Middle frontal gyrus (tissue), 1 donor: ENCODE results near the gene KCNJ1.

Experiments used
- DNase-seq: peaks from one replicate; pipeline ENCODE4 v3.0.0-alpha.2; 2015; ENCODE audit warnings: low spot score; ENCODE audit errors: extremely low spot score

Gene KCNJ1

GRCh38 chr11:128867277-128867676 lies at the start of gene KCNJ1:
Gene KCNJ1, minus strand, starts transcription at chr11:128867296. Its CDS starts 27,053 bp downstream, at chr11:128840243.
- DNase-seq, result no peak

DNA sequence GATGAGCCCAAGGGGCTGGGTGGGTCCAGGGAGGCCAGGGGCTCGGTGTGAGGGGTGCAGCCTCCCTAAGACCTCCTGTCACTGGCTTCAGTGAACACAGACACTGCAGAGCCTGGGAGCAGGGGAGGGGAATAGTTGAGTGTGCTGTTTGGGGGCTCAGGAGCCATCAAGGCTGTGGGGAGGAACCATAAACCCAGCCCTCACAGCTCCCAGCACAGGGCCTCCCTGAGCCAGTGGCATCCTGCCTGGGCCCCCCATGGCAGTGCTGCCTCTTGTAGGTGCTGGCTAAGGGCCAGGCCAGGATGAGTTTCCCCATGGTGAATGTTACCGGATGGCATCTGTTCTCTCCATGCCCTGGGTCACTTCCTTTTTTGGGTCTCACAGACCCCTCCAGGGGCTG lies 49.6 kb upstream of the KCNJ1 start:
- DNase-seq, result no peak

- DNase-seq, result no peak
Observed at GRCh38 chr11:128916037-128916572, 49.0 kb upstream of the KCNJ1 start.

DNA sequence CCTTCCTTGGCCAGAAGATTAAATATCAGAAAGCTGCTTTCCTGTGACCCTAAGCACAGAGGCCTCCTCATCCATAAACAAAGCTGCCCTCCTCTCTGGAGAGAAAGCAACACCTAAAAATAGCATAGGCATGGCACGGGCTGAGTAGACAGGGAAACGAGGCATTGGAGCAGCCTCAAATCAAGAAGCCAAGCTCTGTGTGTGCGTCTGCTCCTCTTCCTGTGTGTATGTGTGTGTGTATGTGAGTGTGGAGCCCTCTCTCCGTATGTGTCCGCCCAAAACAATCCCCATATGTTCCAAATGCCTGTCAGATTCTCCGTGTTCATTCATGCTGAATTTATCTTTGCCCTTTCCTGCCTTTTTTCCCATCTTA lies 48.0 kb upstream of the KCNJ1 start:
- DNase-seq, result no peak

DNA sequence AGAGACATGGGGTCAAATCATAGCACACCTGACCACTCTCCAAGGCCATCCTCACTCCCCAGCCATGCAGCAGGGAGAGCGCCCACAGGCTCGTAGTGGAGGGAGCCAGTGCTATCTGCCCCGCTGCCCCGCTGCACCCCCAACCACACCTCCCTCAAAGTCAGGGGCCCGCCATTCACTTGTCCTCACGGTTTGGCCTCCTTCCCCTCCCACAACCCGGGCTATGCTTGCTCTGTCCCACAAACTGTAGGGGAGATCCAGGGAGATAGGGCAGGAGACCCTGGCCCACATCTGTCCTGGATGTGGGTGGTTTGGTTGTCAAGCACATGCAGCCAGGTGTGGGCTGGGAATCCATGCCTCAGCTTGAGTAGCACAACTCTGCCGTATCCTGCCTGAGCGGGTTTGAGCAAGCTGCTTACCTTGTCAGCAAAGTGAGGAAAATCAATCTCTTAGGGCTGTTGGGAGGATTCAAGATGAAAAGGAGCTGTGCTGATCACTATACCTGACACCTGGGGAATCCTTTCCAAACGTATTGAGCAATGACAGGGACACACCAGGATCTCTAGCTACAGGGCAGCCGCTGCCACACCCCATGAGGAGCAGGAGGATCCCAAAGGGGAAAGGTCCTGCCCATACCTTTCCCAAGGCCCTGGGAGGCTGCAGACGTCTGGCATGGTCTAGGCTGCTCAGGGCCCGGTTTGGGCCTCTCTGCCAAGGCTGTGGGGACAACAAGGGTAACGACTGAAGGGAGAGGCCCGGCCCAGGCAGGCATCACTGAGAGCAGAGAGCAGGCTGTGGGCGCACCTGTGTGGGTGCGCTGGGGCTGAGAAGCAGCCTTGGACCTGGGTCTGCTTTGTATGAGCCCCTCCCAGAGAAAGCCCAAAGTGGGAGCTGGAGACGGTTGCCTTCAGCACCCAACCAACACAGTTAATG lies 47.4 kb upstream of the KCNJ1 start:
- DNase-seq, result no peak

- no peak for DNase-seq
Observed at GRCh38 chr11:128913806-128914205, 46.7 kb upstream of the KCNJ1 start.

- DNase-seq, result no peak
Observed at GRCh38 chr11:128911701-128912100, 44.6 kb upstream of the KCNJ1 start.

GRCh38 chr11:128911239-128911638 lies 44.1 kb upstream of the KCNJ1 start:
- no peak for DNase-seq

DNA sequence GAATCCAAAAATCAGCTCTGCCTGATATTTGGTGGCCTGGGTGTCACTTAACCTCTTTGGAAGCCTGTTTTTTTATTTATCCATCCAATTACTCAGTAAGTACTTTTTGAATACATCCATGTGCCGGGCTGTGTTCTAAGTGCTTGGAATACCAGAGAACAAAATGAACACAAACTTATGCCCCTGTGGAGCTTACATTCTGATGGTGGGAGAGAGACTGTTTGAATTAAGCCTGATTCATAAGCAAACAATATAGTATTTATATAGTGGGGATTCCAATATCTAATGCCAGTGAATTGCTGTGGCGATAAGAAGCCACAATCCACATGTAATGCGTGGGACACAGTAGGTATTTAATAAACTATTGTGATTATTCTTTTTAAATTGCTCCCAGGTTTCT lies 43.5 kb upstream of the KCNJ1 start:
- DNase-seq, result no peak

DNA sequence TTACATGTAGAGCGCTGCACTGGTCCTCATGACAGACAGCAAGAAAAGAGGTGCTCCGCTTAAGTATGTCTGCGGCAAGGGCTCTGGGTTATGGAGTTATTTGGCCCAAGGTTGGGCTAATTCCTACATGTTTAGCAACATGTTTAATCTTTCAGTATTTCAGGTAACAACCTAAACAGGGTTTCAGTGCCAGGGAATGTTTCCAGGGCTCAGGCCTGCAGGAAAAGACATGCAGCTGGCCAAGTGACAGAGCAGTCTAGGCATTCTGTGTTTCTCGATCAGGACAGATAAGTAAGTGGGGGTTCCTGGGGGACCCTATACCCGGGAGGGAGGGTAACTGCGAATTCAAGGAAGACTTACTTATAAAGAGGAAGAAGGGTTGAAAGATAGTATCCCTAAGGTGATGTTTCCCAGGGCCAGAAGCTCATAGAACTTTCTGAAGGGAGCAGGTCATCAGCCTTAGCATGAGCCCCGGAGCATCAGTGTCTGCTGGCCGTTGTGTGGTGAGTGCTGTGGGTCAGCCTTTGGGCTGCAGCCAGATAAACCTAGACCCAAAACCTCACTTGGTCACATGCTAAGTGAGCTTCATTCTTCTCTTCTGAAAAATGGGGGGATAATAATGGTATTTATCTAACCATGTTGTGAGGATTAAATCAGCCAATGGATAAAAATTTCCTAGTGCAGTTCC lies 42.5 kb upstream of the KCNJ1 start:
- DNase-seq, result no peak

DNA sequence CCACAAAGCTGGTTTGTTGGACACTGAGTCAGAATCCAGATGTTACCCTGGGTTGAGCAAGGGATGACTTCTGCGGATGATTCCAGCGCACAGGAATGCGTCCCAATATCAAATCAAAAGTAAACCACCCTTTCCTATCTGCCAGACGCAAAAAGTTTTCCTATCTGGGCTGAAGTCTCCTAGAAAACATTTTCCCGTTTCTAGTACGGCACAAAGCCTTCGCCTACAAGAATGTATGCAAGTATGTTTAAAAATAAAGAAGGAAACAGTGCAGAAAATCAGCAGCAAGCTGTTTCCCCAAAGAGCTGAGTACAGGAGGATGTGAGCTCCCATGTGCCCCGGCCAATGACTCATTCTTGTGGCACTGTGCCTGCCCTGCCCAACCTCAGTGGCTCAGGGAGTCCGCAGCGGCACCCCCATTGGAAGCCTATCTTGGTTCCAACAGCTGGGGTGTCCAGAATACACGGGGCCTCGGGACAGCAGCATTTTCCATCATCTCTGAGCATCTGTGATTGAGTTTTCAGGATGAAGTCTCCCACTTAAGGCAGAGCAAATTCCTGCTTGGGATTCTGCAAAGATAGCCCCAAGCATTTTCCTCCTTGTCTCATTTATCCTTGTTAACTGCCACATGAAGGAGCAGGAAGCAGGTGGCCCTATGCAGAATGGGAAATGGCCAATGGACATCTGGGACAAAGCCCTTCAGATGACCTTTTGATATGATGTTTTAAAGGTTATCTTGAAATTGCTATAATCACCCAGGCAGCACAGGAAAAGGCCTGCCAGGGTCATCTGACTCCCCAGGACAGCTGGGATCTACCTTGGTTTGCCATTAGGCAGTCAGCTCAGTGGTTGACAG lies 41.5 kb upstream of the KCNJ1 start:
- no peak for DNase-seq

DNA sequence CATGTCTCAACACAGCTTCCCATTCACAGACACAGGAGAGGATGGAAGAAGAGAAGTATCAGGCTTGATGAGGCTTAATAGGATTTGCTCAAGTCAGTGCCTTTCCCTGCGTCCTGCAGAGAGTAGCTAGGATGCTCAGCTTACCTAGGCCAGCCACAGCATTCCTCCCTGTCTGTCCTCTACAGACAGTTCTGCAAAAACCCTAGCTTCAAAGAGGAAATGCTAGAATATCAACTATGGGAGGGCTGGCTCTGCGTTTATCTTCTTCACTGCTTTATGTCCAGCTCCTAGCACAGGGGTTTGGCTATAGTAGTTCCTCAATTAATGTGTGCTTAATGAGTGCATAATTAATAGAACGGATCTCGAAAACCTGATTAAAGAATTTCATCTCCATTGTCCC lies 40.5 kb upstream of the KCNJ1 start:
- DNase-seq, result no peak

DNA sequence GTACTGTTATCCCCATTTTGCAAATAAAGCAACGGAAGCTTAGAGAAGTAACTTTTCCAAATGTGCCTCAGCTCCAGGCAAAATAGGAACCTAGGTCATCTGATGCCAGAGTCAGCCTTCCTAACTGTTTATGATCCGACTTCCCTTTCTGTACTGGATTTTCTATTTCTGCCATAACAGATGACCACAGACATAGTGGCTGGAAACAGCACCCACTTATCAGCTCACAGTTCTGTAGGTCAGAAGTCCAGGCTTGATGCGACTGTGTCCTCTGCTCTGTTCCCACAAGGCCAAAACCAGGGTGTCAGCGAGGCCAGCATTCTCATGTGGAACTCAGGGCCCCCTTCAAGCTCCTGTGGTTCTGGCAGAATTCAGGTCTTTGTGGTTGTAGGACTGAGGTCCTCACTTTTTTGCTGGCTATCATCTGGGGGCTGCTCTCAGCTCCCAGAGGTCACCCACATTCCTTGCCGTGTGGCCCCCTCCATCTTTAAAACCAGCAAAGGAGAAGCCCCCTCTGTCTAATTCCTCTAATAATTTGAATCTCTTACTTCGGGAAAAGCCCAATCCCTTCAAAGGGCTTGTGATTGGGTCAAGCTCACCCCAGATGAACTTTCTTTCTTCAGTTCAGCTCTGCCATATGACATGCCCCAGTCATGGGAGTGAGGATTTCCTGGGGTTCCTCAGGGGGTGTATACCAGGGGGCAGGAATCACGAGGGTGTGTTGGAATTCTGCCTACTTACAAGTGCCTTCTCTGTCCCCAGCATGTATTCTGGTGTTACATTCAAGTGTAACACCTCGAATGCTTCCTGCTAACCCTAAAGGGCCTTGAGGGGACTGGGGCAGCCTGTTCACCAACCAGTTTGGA lies 39.3 kb upstream of the KCNJ1 start:
- DNase-seq, result no peak

DNA sequence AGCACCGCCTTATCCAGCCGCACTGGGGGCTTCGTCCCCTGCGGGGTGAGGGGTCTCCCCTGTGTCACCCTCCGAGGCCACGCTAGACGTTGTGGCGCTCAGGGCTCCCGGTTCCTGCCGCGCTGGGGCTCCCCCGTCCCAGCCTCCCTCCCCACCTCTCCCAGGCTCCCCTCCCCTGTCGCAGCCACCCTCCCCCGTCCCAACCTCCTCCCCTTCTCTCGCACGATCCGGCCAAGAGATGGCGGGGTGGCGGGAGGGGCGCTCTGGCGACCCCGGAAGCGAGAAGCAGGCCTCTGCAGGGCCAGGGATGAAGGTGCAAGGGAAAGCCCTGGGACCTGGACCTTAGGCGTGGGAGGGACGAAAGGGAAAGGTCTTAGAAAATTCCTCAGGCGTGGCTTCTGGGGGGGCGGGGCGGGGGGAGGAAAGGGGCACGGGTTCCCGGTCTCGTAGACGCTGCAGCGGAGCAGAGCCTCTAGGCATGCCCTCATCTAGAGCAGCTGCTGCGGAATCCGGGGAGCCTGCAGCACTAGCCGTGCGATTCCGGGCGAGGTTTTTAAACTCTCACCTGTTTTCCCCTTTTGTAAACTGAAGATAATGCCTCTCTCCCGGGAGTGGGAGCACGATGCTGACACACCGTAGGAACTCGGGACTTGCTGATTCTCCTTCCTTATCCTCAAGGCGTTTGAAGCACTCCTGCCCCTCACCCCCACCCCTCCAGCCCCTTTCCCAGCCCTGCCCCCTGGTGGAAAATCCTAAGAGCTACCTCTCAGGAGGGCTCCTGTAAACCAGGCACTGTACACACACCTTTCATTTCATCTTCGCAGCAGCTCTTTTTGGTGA lies 38.5 kb upstream of the KCNJ1 start:
- no peak for DNase-seq

DNA sequence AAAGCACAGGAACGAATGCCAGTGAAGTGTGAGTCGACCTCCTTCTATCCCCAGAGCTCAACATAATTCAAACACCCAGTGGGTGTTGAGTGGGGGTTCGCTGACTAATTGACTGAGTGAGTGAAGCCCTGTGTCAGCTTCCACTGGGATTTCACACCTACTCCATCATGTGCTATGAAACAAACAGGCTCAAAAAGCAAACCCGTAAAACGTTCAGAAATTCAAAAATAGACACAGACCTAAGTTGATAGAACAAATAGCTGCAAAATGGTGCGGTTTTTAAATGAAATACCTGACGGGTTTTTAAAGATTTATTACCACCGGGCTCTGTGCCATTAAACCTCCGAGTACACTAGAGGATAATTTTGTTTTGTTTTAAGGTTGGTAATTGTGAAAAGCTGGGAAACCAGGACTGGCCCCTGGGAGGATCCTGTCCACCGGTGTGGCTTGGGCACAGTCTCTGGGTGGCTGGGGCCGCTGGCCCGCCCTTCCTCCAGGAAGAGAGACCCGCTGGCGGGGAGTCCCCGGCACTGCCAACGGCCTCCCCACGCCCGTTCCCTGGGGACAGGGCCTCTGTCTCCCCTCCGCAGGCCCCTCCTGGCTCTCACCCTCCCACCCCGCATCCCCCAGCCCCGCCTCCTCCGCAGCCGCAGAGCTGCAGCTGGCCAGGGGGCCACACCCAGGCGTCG lies 37.7 kb upstream of the KCNJ1 start:
- no peak for DNase-seq

DNA sequence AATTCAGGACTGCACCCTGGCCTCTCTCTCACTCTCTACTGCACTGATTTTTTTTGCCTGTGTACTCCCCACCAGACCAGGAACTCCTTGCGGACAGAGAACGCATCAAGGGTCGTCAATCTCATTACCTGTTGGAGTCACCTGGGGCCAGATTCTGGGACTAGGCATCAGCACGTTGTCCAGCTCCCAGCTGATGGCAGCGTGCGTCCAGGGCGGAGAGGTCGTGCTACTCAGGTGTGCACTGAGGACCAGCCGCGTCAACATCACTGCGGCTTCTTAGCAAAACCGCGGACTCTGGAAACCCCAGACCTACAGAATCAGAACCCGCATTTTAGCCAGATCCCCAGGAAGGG lies 37.2 kb upstream of the KCNJ1 start:
- no peak for DNase-seq

- DNase-seq, result no peak
Observed at GRCh38 chr11:128903248-128904061, 36.4 kb upstream of the KCNJ1 start.

GRCh38 chr11:128902515-128903066 lies 35.5 kb upstream of the KCNJ1 start:
- no peak for DNase-seq
